CD4-positive, alpha-beta T cell treated with Interleukin-15 for 1 hour (primary cell): ENCODE measurements around the gene INO80.
"Not testable (repeated sequence)": the region's sequence is repeated elsewhere in the genome, so short reads cannot be mapped to it uniquely, and the experiment has no call there.

Experiments used
- DNase-seq: peaks from one replicate; pipeline ENCODE4 v3.0.0-alpha.2; 2020

The INO80 gene

GRCh38 chr15:40992241-40992741 is 123.8 kb downstream of the INO80 start:
- no peak for DNase-seq

GRCh38 chr15:40991355-40991754 is 124.7 kb downstream of the INO80 start:
- DNase-seq = no peak

- no peak for DNase-seq
These were observed 125.3 kb downstream of the INO80 start for GRCh38 chr15:40990789-40991188.

GRCh38 chr15:40990080-40990479 is 126.0 kb downstream of the INO80 start:
- no peak for DNase-seq

- no peak for DNase-seq
These were observed 127.9 kb downstream of the INO80 start for GRCh38 chr15:40988156-40988555.

GRCh38 chr15:40986820-40987219 is 129.3 kb downstream of the INO80 start:
- DNase-seq = no peak

GRCh38 chr15:40985541-40986330 is 130.3 kb downstream of the INO80 start:
- no peak for DNase-seq

GRCh38 chr15:40984964-40985363 is 131.1 kb downstream of the INO80 start:
- no peak for DNase-seq

GRCh38 chr15:40984406-40984805 is 131.7 kb downstream of the INO80 start:
- no peak for DNase-seq

GRCh38 chr15:40982855-40983254 is 133.2 kb downstream of the INO80 start:
- DNase-seq = no peak

GRCh38 chr15:40981186-40981585 is 134.9 kb downstream of the INO80 start:
- DNase-seq = no peak

- no peak for DNase-seq
These were observed 137.5 kb downstream of the INO80 start for GRCh38 chr15:40978562-40978961.

GRCh38 chr15:40978141-40978540 is 137.9 kb downstream of the INO80 start:
- DNase-seq = no peak

GRCh38 chr15:40976819-40977218 is 139.3 kb downstream of the INO80 start:
- DNase-seq = no peak

GRCh38 chr15:40974879-40975278 is 141.2 kb downstream of the INO80 start:
- no peak for DNase-seq

GRCh38 chr15:40969363-40969762 is 146.7 kb downstream of the INO80 start:
- DNase-seq = no peak

GRCh38 chr15:40968290-40969085 is 147.6 kb downstream of the INO80 start:
- no peak for DNase-seq

- DNase-seq = no peak
These were observed 151.4 kb downstream of the INO80 start for GRCh38 chr15:40964634-40965033.

GRCh38 chr15:40964006-40964405 is 152.1 kb downstream of the INO80 start:
- DNase-seq = no peak

GRCh38 chr15:40963201-40963600 is 152.9 kb downstream of the INO80 start:
- no peak for DNase-seq

GRCh38 chr15:40962317-40962716 is 153.8 kb downstream of the INO80 start:
- DNase-seq = not testable (repeated sequence)

GRCh38 chr15:40961740-40962139 is 154.3 kb downstream of the INO80 start:
- not testable (repeated sequence) for DNase-seq

GRCh38 chr15:40960925-40961324 is 155.2 kb downstream of the INO80 start:
- no peak for DNase-seq
